Activated T-cell treated with anti-CD3 and anti-CD28 coated beads, Interleukin-2, amount 50 U/mL, for 4 hours (primary cell): ENCODE results near the gene MBOAT2. TPM values are rescaled to one million over a fixed set of nuclear protein-coding genes. Genes with fewer than 3 reads are reported as not detected.
"Not testable (repeated sequence)": the region's sequence is repeated elsewhere in the genome, so short reads cannot be mapped to it uniquely, and the experiment has no call there.

Source experiments
- ATAC-seq, 2 donors: fragments of 200-7000 bp; cut with Tn5 transposase; one replicate each; pipeline ENCODE4 v1.10.0; 2021
- DNase-seq: peaks from one replicate; pipeline ENCODE4 v3.0.0-alpha.2; 2020
- H3K27me3 Mint-ChIP-seq: one replicate; pipeline ENCODE4 v1.8.0; 2021; ENCODE audit warnings: low read depth, mixed read lengths
- H3K36me3 Mint-ChIP-seq: one replicate; pipeline ENCODE4 v1.8.0; 2022; ENCODE audit warnings: mixed read lengths; ENCODE audit not compliant: insufficient read depth
- H3K4me1 Mint-ChIP-seq: one replicate; pipeline ENCODE4 v1.8.0; 2021; ENCODE audit warnings: low read depth, mixed read lengths
- H3K4me3 Mint-ChIP-seq: one replicate; pipeline ENCODE4 v1.8.0; 2021; ENCODE audit warnings: mild to moderate bottlenecking, moderate library complexity, mixed read lengths
- H3K9me3 Mint-ChIP-seq: one replicate; pipeline ENCODE4 v1.8.0; 2021; ENCODE audit warnings: mixed read lengths
- total RNA-seq, 3 donors: library from RNA; stranded (reverse); gene quantifications; one replicate each; pipeline ENCODE4 v1.2.1, GENCODE V29; 2021

Gene MBOAT2
- total RNA-seq, 3 donors from 2014 or later = 0.74 to 0.99 (median 0.95) TPM

DNA sequence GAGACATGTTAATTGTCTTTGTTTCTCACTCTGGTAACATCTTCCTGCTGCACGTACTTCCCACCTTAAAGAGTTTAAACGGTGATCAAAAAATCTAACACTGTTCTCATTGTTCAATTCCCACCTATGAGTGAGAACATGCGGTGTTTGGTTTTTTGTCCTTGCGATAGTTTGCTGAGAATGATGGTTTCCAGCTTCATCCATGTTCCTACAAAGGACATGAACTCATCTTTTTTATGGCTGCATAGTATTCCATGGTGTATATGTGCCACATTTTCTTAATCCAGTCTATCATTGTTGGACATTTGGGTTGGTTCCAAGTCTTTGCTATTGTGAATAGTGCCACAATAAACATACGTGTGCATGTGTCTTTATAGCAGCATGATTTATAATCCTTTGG lies 73.3 kb downstream of the MBOAT2 start:
- DNase-seq, H3K9me3 Mint-ChIP-seq, H3K4me3 Mint-ChIP-seq, H3K27me3 Mint-ChIP-seq, ATAC-seq, H3K36me3 Mint-ChIP-seq, H3K4me1 Mint-ChIP-seq: not testable (repeated sequence)

DNA sequence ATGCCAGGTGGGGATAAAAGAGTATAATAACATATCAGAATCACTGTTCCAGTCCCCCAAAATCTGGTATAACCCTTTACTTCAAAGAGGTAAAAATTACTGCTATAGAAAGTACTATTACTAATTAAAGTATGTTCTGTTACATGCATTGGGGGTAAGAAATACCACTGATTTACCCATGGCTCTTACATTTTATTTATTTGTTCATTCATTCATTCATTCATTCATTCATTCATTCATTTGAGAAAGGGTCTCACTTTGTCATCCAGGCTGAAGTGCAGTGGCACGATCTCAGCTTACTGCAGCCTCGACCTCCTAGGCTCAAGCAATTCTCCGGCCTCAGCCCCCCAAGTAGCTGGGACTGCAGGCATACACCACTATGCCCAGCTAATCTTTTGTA lies 74.4 kb downstream of the MBOAT2 start:
- no peaks in the 10 kb centered on the region for H3K9me3 Mint-ChIP-seq
- no peaks in the 10 kb centered on the region for H3K4me1 Mint-ChIP-seq
- no peak overlapping the region for H3K4me3 Mint-ChIP-seq
- no peaks in the 10 kb centered on the region for H3K36me3 Mint-ChIP-seq
- ATAC-seq (no peak), DNase-seq (no peak)
- H3K27me3 Mint-ChIP-seq = no peaks in the 10 kb centered on the region

DNA sequence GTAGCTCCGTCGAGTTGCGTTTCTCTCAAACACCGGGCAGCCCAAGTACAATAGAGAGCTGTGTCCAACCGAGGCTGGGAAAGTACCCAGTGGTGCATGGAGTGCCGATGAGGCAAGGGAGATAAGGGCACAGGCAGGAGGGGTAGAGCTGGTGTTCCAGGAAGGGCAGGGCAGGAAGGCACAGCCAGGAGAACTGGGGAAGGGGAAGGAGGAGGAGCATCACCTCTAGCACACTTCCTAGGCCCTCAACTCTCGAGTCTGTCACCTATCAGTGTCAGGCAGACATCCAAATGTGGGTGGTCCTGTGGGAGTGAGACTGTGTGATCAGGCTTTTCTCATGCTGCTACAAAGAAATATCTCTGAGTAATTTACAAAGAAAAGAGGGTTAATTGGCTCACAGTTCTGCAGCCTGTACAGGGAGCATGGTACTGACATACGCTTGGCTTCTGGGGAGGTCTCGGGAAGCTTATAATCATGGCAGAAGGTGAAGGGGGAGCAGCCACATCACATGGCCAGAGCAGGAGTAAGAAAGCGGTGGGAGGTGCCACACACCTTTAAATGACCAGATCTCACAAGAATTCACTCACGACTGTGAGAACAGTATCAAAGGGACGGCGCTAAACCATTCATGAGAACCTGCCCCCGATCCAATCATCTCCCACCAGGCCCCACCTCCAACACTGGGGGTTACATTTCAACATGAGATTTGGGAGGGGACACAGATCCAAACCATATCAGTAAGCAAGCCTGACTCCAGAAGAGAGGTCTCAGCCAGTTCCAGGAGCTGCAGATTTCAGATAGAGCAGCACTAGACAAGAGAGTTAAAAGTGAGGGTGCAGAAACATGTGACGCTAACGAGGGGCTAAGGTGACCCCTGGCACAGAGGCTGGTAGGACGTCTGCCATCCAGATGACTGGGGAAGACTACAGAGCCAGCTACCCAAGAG lies 75.7 kb downstream of the MBOAT2 start:
- Mint-ChIP-seq H3K4me3 (no peak overlapping the region), H3K27me3 (no peaks in the 10 kb centered on the region), H3K4me1 (no peaks in the 10 kb centered on the region), H3K36me3 (no peaks in the 10 kb centered on the region), H3K9me3 (no peaks in the 10 kb centered on the region)
- DNase-seq = no peak
- no peak for ATAC-seq

DNA sequence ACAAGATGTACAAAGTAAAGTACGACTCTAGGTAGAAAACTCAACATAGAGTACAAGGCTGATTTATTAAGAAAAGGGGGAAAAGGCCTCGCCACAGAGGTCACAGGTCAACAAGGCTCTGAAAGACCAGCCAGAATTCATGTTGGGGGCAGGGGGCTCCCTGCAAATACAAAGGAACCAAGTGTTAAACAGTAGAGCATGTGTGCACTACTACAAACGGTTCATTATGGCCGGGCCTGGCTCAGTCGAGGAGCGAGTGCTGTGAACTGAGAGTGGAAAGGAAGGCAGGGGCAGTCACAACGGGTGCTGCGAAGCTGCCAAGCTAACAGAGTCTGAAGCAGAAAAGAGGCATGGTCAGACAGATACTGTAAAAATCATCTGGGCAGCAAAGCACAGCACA lies 77.1 kb downstream of the MBOAT2 start:
- Mint-ChIP-seq H3K27me3 (no peaks in the 10 kb centered on the region), H3K4me3 (no peak overlapping the region), H3K36me3 (no peaks in the 10 kb centered on the region), H3K9me3 (no peaks in the 10 kb centered on the region), H3K4me1 (no peaks in the 10 kb centered on the region)
- ATAC-seq (no peak), DNase-seq (no peak)

DNA sequence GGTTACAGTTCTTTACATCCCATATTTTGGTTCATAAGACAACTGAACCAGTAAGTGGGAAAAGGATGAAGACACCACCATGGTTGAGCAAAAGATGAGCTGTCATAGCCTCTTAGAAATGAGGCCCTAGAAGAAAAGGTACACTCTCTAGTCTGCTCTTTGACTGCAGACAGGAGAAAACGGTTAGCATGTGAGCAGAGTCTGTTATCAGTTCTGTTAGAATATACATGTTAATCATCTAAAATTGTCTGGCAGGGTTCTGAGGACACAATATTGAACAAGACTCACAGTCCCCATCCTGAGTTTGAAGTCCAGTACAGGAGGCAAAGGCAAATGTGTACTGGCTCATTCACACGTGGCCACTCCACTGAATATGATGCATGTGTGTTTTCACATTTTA lies 78.1 kb downstream of the MBOAT2 start:
- Mint-ChIP-seq H3K4me3 (no peak overlapping the region), H3K4me1 (no peaks in the 10 kb centered on the region), H3K36me3 (no peaks in the 10 kb centered on the region), H3K9me3 (no peaks in the 10 kb centered on the region), H3K27me3 (no peaks in the 10 kb centered on the region)
- ATAC-seq (no peak), DNase-seq (no peak)

DNA sequence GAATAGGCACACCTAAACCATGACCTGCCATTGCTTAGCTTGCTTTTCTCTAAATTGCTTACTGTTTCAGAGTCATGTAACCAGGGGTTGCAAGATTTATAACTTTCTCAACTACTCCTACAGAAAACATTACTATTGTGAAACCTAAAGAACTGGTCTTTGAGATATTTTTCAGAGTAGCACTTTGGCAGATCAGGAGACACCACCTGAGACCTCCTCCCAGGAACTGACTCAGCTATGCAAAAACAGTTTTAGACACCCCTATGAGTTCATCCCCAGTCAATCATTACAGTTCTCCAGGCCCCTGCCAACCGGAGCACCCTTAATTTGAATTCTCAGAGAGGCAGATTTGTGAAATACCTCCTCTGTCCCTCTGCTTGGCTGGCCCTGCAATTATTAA lies 80.3 kb downstream of the MBOAT2 start:
- no peak for ATAC-seq
- no peaks in the 10 kb centered on the region for H3K27me3 Mint-ChIP-seq
- no peaks in the 10 kb centered on the region for H3K4me1 Mint-ChIP-seq
- no peaks in the 10 kb centered on the region for H3K36me3 Mint-ChIP-seq
- no peak for DNase-seq
- no peaks in the 10 kb centered on the region for H3K9me3 Mint-ChIP-seq
- H3K4me3 Mint-ChIP-seq = no peak overlapping the region

DNA sequence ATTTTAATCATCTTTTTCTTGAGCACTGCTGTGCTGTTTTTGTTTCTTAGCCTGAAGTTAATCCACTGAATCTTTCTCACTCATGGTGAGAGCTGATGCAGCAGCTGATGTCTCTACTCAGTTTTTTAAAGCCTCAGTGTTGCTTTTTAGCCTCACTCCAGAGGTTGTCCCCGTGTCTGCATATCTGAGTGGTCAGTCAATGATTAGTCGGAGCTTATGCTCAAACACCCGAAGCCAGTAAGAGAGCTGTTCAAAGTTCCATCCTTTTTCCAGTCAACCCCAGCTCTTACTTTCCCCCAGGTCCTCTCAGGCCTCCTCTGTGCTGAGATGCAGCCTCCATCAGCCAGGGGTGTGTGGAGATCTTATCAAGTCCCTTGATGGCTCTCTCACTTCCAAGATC lies 81.1 kb downstream of the MBOAT2 start:
- no peaks in the 10 kb centered on the region for H3K27me3 Mint-ChIP-seq
- ATAC-seq = no peak
- H3K9me3 Mint-ChIP-seq = no peaks in the 10 kb centered on the region

DNA sequence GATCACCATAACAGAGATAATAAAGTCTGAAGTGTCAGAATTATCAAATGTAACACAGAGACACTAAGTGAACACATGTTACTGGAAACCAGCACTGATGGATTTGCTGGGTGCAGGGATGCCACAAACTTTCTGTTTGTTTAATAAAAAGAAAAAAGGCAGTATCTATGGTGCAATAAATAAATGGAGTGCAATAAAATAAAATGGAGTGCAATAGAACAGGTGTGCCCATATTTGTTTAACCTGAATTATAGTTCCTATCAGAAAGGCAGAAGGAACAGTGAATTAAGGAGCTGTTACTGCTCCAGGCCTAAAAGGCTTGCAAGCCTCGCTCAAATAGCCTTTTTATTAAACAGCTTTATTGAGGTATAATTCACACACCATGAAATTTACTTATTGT lies 85.1 kb downstream of the MBOAT2 start:
- H3K9me3 Mint-ChIP-seq = peaks cover 5% of the 10 kb centered on the region
- no peaks in the 10 kb centered on the region for H3K27me3 Mint-ChIP-seq
- ATAC-seq (no peak), DNase-seq (no peak)
- H3K36me3 Mint-ChIP-seq = no peaks in the 10 kb centered on the region
- H3K4me1 Mint-ChIP-seq = no peaks in the 10 kb centered on the region
- H3K4me3 Mint-ChIP-seq = no peak overlapping the region

More for the DNA sequence above, 81.1 kb downstream of the MBOAT2 start:
- DNase-seq = no peak
- Mint-ChIP-seq H3K4me3 (no peak overlapping the region), H3K4me1 (no peaks in the 10 kb centered on the region), H3K36me3 (no peaks in the 10 kb centered on the region)

DNA sequence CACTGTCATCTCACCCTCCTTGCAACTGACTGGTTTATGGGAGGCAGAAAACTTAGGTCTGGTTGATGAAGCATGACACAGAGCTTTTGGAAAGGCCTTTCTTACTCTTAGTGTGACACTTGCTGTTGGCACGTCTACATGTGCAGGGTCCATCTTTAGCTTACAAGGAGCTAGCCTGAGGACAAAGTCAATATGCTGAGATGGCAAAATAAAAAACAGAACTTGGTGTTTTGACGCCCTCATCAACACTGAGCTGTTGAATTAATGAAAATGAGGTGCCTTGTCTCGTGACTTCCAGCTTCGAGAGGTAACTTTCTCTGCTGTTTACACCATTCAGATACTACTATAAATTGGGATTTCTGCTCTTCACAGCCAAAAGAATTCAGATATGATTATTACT lies 87.5 kb downstream of the MBOAT2 start:
- Mint-ChIP-seq H3K4me1 (no peaks in the 10 kb centered on the region), H3K9me3 (peaks cover 13% of the 10 kb centered on the region), H3K27me3 (peaks cover 7% of the 10 kb centered on the region), H3K36me3 (no peaks in the 10 kb centered on the region), H3K4me3 (no peak overlapping the region)
- no peak for DNase-seq
- ATAC-seq = no peak

DNA sequence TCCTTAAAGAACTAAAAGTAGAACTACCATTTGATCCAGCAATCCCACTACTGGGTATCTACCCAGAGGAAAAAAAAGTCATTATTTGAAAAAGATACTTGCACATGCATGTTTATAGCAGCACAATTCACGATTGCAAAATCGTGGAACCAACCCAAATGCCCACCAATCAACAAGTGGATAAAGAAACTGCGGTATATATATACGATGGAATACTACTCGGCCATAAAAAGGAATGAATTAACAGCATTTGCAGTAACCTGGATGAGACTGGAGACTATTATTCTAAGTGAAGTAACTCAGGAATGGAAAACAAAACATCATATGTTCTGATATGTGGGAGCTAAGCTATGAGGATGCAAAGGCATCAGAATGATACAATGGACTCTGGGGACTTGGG lies 89.7 kb downstream of the MBOAT2 start:
- H3K9me3 Mint-ChIP-seq = peaks cover 13% of the 10 kb centered on the region
- not testable (repeated sequence) for H3K4me3 Mint-ChIP-seq, H3K27me3 Mint-ChIP-seq, DNase-seq, ATAC-seq, H3K4me1 Mint-ChIP-seq, H3K36me3 Mint-ChIP-seq

DNA sequence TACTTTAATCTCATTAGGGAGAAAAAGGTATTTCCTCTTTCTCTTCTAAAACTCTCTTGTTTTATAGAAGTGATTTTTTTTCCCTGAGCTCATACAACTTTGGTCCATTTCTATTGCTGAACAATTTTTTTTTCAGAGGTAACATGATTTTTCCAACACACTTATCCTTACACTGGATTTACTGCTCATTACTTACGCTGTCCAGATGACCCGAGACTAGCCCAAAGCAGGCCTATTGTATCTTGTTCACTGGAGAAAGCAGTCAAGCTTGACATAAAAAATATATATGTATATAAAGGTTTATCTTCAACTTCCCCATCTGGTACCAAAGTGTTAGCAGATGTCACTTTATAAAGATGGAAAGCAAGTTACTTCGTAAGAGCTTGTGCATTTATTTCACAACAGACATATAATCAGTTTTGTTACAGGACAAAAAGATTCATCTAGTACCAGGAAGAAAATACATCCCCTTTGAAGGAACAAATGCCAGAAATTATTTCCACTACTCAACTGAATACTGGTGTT lies 95.7 kb downstream of the MBOAT2 start:
- no peak overlapping the region for H3K4me3 Mint-ChIP-seq
- ATAC-seq (no peak), DNase-seq (no peak)
- no peaks in the 10 kb centered on the region for H3K36me3 Mint-ChIP-seq
- H3K27me3 Mint-ChIP-seq = peaks cover 3% of the 10 kb centered on the region
- H3K9me3 Mint-ChIP-seq = peaks cover 11% of the 10 kb centered on the region
- H3K4me1 Mint-ChIP-seq = no peaks in the 10 kb centered on the region

DNA sequence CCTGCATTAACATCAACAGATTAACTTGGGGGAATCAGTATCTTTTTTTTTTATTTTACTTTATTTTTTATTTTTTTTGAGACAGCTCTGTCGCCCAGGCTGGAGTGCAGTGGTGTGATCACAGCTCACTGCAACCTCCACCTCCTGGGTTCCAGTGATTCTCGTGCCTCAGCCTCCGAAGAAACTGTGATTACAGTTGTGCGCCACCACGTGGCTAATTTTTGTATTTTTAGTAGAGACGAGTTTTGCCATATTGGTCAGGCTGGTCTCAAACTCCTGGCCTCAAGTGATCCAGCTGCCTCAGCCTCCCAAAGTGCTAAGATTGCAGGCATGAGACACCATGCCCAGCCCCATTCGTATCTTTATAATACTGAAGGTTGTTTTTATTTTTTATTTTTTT lies 99.6 kb downstream of the MBOAT2 start:
- H3K9me3 Mint-ChIP-seq, H3K4me3 Mint-ChIP-seq, H3K4me1 Mint-ChIP-seq, ATAC-seq, H3K36me3 Mint-ChIP-seq, H3K27me3 Mint-ChIP-seq, DNase-seq: not testable (repeated sequence)

DNA sequence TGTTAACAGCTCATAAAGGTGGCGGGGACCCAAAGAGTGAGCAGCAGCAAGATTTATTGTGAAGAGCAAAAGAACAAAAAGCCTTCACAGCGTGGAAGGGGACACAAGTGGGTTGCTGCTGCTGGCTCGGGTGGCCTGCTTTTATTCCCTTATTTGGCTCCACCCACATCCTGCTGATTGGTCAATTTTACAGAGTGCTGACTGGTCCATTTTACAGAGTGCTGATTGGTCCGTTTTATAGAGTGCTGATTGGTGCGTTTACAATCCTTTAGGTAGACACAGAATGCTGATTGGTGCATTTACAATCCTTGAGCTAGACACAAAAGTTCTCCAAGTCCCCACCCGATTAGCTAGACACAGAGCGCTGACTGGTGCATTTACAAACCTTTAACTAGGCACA lies 100.7 kb downstream of the MBOAT2 start:
- not testable (repeated sequence) for H3K4me3 Mint-ChIP-seq, H3K4me1 Mint-ChIP-seq, H3K36me3 Mint-ChIP-seq, DNase-seq, H3K27me3 Mint-ChIP-seq, ATAC-seq, H3K9me3 Mint-ChIP-seq

DNA sequence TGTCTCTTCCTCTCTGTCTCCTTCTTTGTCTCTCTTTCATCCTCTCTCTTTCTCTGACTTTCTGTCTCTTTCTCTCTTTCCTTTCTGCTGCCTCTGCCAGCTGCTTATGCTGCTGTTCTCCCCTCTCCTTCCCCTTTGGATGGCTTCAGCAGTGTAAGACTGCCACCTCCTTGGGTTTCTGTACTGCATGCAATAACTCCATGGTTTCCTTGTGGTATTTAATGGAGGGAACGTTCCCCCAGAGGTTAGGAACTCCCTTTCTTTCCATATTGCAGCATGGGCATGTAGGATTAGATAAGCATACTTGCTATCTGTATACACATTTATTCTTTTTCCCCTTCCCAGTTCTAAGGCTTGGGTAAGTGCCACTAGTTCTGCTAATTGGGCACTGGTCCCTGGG lies 106.3 kb downstream of the MBOAT2 start:
- H3K27me3 Mint-ChIP-seq, DNase-seq, H3K36me3 Mint-ChIP-seq, H3K4me1 Mint-ChIP-seq, H3K4me3 Mint-ChIP-seq, ATAC-seq, H3K9me3 Mint-ChIP-seq: not testable (repeated sequence)

DNA sequence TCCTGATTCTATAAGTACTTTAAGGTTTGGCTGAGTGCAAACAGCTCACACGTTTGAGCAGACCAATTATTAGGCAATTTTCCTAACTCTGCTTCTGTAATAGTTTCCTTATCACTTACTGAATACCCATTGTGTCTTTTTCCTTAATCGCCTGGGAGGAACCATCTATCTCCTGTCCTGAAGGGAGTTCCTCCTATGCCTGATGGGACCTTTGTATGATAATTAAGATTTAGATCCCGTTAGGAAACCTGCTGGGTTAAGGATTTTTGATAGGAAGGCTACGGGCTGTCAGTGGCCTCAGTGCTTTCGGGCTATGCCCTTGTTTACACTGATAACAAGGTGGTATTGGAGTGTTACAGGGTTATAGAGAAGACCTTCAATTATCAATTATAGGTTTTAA lies 106.8 kb downstream of the MBOAT2 start:
- H3K9me3 Mint-ChIP-seq, H3K36me3 Mint-ChIP-seq, H3K4me1 Mint-ChIP-seq, DNase-seq, H3K4me3 Mint-ChIP-seq, ATAC-seq, H3K27me3 Mint-ChIP-seq: not testable (repeated sequence)
